Astrocyte (in vitro differentiated cells and primary cell): ENCODE data around the gene ATP5PB. TPM values are rescaled to one million over a fixed set of nuclear protein-coding genes. Genes with fewer than 3 reads are reported as not detected.

Source experiments
- DNase-seq: peaks from one replicate; pipeline ENCODE4 v3.0.0-alpha.2; 2010; ENCODE audit warnings: low read depth
- FAIRE-seq: peaks from 2 replicates; lab custom pipeline; 2011; peaks lifted over from hg19 to GRCh38; lab: Jason Lieb, UNC
- H2AFZ ChIP-seq: 2 replicates; pipeline ENCODE4 v1.6.0; 2012; ENCODE audit warnings: low read depth, low read length, inconsistent platforms
- H3K27ac ChIP-seq: 2 replicates; pipeline ENCODE4 v1.5.1; 2011; ENCODE audit warnings: low read depth, low read length, inconsistent platforms
- H3K27me3 ChIP-seq: 2 replicates; pipeline ENCODE4 v1.6.0; 2011; ENCODE audit warnings: low read length, inconsistent platforms; ENCODE audit not compliant: insufficient read depth
- H3K36me3 ChIP-seq: 2 replicates; pipeline ENCODE4 v1.5.1; 2011; ENCODE audit warnings: low read length, inconsistent platforms; ENCODE audit not compliant: insufficient read depth
- H3K4me1 ChIP-seq: 2 replicates; pipeline ENCODE4 v1.5.1; 2011; ENCODE audit warnings: low read length, inconsistent platforms; ENCODE audit not compliant: insufficient read depth
- H3K4me2 ChIP-seq: 2 replicates; pipeline ENCODE4 v1.6.0; 2012; ENCODE audit warnings: low read length, inconsistent platforms
- H3K4me3 ChIP-seq: 2 replicates; pipeline ENCODE4 v1.5.1; 2011; ENCODE audit warnings: low read depth, mild to moderate bottlenecking, low read length, inconsistent platforms; ENCODE audit not compliant: insufficient read depth
- H3K79me2 ChIP-seq: 2 replicates; pipeline ENCODE4 v1.6.0; 2012; ENCODE audit warnings: mild to moderate bottlenecking, low read length, inconsistent platforms; ENCODE audit not compliant: insufficient read depth
- H3K9ac ChIP-seq: 2 replicates; pipeline ENCODE4 v1.6.0; 2012; ENCODE audit warnings: mild to moderate bottlenecking, low read length, inconsistent platforms
- H3K9me3 ChIP-seq: 2 replicates; pipeline ENCODE4 v1.5.1; 2012; ENCODE audit warnings: low read depth, mild to moderate bottlenecking, low read length, inconsistent platforms; ENCODE audit not compliant: insufficient read depth
- H4K20me1 ChIP-seq: 2 replicates; pipeline ENCODE4 v1.6.0; 2012; ENCODE audit warnings: low read length, inconsistent platforms; ENCODE audit not compliant: insufficient read depth
- H3K27ac Mint-ChIP-seq: one replicate; pipeline ENCODE4 v1.8.0; 2021; ENCODE audit warnings: mild to moderate bottlenecking, mixed read lengths; ENCODE audit not compliant: unreplicated experiment
- H3K27me3 Mint-ChIP-seq: one replicate; pipeline ENCODE4 v1.8.0; 2021; ENCODE audit warnings: low read depth, mixed read lengths; ENCODE audit not compliant: unreplicated experiment
- H3K36me3 Mint-ChIP-seq: one replicate; pipeline ENCODE4 v1.8.0; 2021; ENCODE audit warnings: low read depth, mixed read lengths; ENCODE audit not compliant: unreplicated experiment
- H3K4me1 Mint-ChIP-seq: one replicate; pipeline ENCODE4 v1.8.0; 2021; ENCODE audit warnings: low read depth, mixed read lengths; ENCODE audit not compliant: unreplicated experiment
- H3K4me3 Mint-ChIP-seq: one replicate; pipeline ENCODE4 v1.8.0; 2021; ENCODE audit warnings: mild to moderate bottlenecking, moderate library complexity, mixed read lengths; ENCODE audit not compliant: unreplicated experiment
- H3K9me3 Mint-ChIP-seq: one replicate; pipeline ENCODE4 v1.8.0; 2021; ENCODE audit warnings: mild to moderate bottlenecking, mixed read lengths; ENCODE audit not compliant: unreplicated experiment
- CTCF ChIP-seq: IDR thresholded peaks from 2 replicates; pipeline ENCODE4 v1.5.1; 2011; ENCODE audit warnings: low read depth, mild to moderate bottlenecking, inconsistent platforms, low read length, moderate library complexity; ENCODE audit not compliant: insufficient read depth
- EZH2 ChIP-seq: IDR thresholded peaks from 2 replicates; pipeline ENCODE4 v1.6.1; 2012; ENCODE audit warnings: mild to moderate bottlenecking, low read length, inconsistent platforms; ENCODE audit not compliant: insufficient read depth
- total RNA-seq: library from RNA; stranded (reverse); gene quantifications from 2 replicates; pipeline ENCODE4 v1.2.1, GENCODE V29; 2021

The ATP5PB gene
- total RNA-seq, 1 donor from 2014 or later = 214 TPM

DNA sequence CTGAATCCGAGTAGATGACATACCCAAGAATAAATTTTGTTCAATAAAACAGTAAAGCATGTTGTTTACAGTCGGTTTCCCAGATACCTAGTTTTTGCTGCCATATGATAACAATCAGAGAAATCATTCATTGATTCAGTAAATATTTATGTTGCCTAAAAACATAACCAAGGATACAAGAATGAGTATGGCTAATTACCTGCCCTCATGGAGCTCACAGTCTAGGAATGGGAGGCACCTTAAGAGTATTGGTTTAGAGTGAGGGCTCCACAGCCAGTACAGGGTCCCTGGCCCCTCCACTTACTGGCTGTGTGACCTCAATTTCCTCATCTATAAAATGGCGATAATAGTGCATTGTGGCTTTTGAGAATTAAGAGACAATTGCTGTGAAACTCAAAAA is 921 bp downstream of the ATP5PB start:
- Histone ChIP-seq H3K79me2 (peaks cover 96% of the 10 kb centered on the region), H2AFZ (no peak overlapping the region), H3K4me3 (peak overlapping the region; percentile 94), H3K27me3 (no peaks in the 10 kb centered on the region), H4K20me1 (peaks cover 48% of the 10 kb centered on the region), H3K9me3 (no peaks in the 10 kb centered on the region), H3K9ac (peak overlapping the region; percentile 99), H3K36me3 (peaks cover 31% of the 10 kb centered on the region), H3K4me1 (peaks cover 13% of the 10 kb centered on the region), H3K4me2 (peak overlapping the region; percentile 88), H3K27ac (peak overlapping the region; percentile 96)
- FAIRE-seq (no peak), DNase-seq (no peak)
- Mint-ChIP-seq H3K9me3 (peaks cover 2% of the 10 kb centered on the region), H3K27ac (peak overlapping the region; percentile 99), H3K27me3 (no peaks in the 10 kb centered on the region), H3K4me3 (peak overlapping the region; percentile 100), H3K4me1 (peaks cover 22% of the 10 kb centered on the region), H3K36me3 (no peaks in the 10 kb centered on the region)
- TF ChIP-seq EZH2 = no peak
- no peak for TF ChIP-seq CTCF

DNA sequence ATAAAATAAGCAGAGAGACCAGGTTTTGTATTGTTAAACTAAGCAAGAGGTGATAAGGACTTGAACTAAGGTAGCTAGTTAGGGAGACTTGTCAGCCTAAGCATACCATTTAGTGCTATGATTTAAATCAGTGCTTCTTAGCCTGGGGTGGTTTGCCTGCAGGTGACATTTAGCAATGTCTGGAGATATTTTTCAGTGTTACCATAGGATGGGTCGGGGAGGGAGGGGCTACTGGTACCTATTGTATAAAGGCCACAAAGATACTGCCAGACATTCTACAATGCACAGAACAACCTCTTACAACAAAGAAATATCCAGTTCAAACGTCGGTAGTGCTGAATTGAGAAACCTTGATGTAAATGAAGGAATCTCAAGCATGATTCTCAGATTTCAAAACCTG is 3.3 kb downstream of the ATP5PB start:
- Mint-ChIP-seq H3K27ac (no peak overlapping the region), H3K4me1 (peaks cover 14% of the 10 kb centered on the region), H3K36me3 (no peaks in the 10 kb centered on the region), H3K4me3 (no peak overlapping the region), H3K27me3 (no peaks in the 10 kb centered on the region), H3K9me3 (peaks cover 2% of the 10 kb centered on the region)
- no peak overlapping the region for H3K4me3 ChIP-seq
- FAIRE-seq = no peak
- peaks cover 76% of the 10 kb centered on the region for H3K79me2 ChIP-seq
- TF ChIP-seq EZH2 = no peak
- no peak for TF ChIP-seq CTCF
- no peak overlapping the region for H3K4me2 ChIP-seq
- H3K9me3 ChIP-seq = no peaks in the 10 kb centered on the region
- H3K27ac ChIP-seq = no peak overlapping the region
- no peak overlapping the region for H3K9ac ChIP-seq
- H3K36me3 ChIP-seq = peaks cover 24% of the 10 kb centered on the region
- no peaks in the 10 kb centered on the region for H3K27me3 ChIP-seq
- H2AFZ ChIP-seq = no peak overlapping the region
- H4K20me1 ChIP-seq = peaks cover 33% of the 10 kb centered on the region
- peaks cover 13% of the 10 kb centered on the region for H3K4me1 ChIP-seq
- DNase-seq = no peak

GRCh38 chr1:111453706-111454105 is 4.4 kb downstream of the ATP5PB start:
- H3K79me2 ChIP-seq = peaks cover 65% of the 10 kb centered on the region
- no peak for DNase-seq
- no peak for FAIRE-seq

More at GRCh38 chr1:111453706-111454105, 4.4 kb downstream of the ATP5PB start:
- H3K27me3 ChIP-seq = no peaks in the 10 kb centered on the region
- H3K4me3 Mint-ChIP-seq = no peak overlapping the region
- no peak overlapping the region for H3K27ac Mint-ChIP-seq
- peaks cover 2% of the 10 kb centered on the region for H3K9me3 Mint-ChIP-seq
- no peak overlapping the region for H2AFZ ChIP-seq
- no peak overlapping the region for H3K4me2 ChIP-seq
- no peak overlapping the region for H3K27ac ChIP-seq
- no peak overlapping the region for H3K9ac ChIP-seq
- TF ChIP-seq CTCF = no peak
- TF ChIP-seq EZH2 = no peak
- H3K4me3 ChIP-seq = no peak overlapping the region
- peaks cover 7% of the 10 kb centered on the region for H3K4me1 ChIP-seq
- peaks cover 31% of the 10 kb centered on the region for H4K20me1 ChIP-seq
- H3K27me3 Mint-ChIP-seq = no peaks in the 10 kb centered on the region
- H3K4me1 Mint-ChIP-seq = peaks cover 11% of the 10 kb centered on the region
- no peaks in the 10 kb centered on the region for H3K9me3 ChIP-seq
- no peaks in the 10 kb centered on the region for H3K36me3 Mint-ChIP-seq
- peaks cover 34% of the 10 kb centered on the region for H3K36me3 ChIP-seq
